Uterus (tissue), 2 donors: ENCODE measurements around the gene SYT12.

Source experiments
- CTCF ChIP-seq, 4 experiments: fragments of 200-600 bp in 2 of 4; fragments of 450-650 bp in 2 of 4; sonication (generic) in 2 of 4; IDR thresholded peaks; one replicate each; pipeline ENCODE4 v1.5.1; 2016 to 2019; ENCODE audit warnings: antibody characterized with exemption in 4 of 4, mild to moderate bottlenecking in 2 of 4, moderate library complexity in 1 of 4
- POLR2A ChIP-seq, 2 donors: fragments of 450-650 bp; IDR thresholded peaks; one replicate each; pipeline ENCODE4 v1.6.1; 2016; ENCODE audit warnings: antibody characterized with exemption in 2 of 2, mild to moderate bottlenecking in 1 of 2, moderate library complexity in 1 of 2

- TF ChIP-seq POLR2A (IDR thresholded peaks at IDR 0.05) (no peak), CTCF (IDR thresholded peaks at IDR 0.05) (peak; percentile 23 to 64 (median 56))
Measured at GRCh38 chr11:67053896-67054329, 31.0 kb downstream of the SYT12 start.
